Tibial nerve (tissue), 3 donors: ENCODE data around the gene PDXDC1.
"Not testable (repeated sequence)": the region's sequence is repeated elsewhere in the genome, so short reads cannot be mapped to it uniquely, and the experiment has no call there.

Experiments
- EP300 ChIP-seq, 2 donors: sonication (generic); formaldehyde crosslinking; IDR thresholded peaks; one replicate each; pipeline ENCODE4 v1.6.1; 2017; ENCODE audit warnings: antibody characterized with exemption in 2 of 2, mild to moderate bottlenecking in 1 of 2
- POLR2A ChIP-seq, 2 donors: fragments of 450-650 bp; IDR thresholded peaks; one replicate each; pipeline ENCODE4 v1.6.1; 2017; ENCODE audit warnings: antibody characterized with exemption in 2 of 2, mild to moderate bottlenecking in 2 of 2, moderate library complexity in 2 of 2

- TF ChIP-seq POLR2A, EP300 (IDR thresholded peaks at IDR 0.05): not testable (repeated sequence)
Observed at GRCh38 chr16:15135483-15136360, 160.9 kb downstream of the PDXDC1 start.
